ENCODE data around the gene LILRB2. TPM values are rescaled to one million over a fixed set of nuclear protein-coding genes. Genes with fewer than 3 reads are reported as not detected.

Gene LILRB2
- total RNA-seq, 1 experiment from 2014 or later = not detected

DNA sequence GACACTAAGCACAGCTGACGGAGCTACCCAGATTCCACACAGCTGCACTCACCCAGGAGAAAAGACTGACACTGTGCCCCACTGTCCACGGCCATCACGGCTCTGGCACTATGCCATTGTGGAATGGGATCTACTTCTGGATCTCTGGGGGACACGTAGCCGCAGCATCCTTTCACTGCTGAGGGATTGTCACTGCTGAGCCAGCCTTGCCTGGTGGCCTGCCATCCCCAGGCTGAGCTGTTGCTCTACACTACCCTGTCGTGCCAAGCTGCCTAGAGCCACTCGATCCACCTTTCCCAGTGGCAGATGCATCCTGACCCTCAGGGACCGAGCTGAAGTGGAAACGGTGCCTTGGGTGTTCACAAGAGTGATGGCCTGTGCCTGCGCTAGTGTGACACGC, 18.8 kb downstream of the LILRB2 start:
- H3K36me3 ChIP-seq (ENCODE audit: control insufficient read depth in 1 of 2, insufficient read depth in 2 of 2, low read length in 2 of 2) = no peaks in the 10 kb centered on the region
- H2AFZ ChIP-seq (ENCODE audit: low read depth, low read length, poor library complexity, severe bottlenecking) = no peak overlapping the region
- peaks cover 7% of the 10 kb centered on the region; the same call in 1 of the 2 replicates for H3K27me3 ChIP-seq (ENCODE audit: insufficient read depth, low read length)
- no peak overlapping the region for H3K4me2 ChIP-seq (ENCODE audit: low read length)
- ATAC-seq (no peak), DNase-seq (ENCODE audit: low read depth, low spot score) (no peak)
- no peaks in the 10 kb centered on the region for H3K9me3 ChIP-seq (ENCODE audit: control insufficient read depth in 1 of 2, insufficient read depth in 1 of 2, low read depth in 1 of 2, low read length in 2 of 2)
- no peaks in the 10 kb centered on the region for H3K9me2 ChIP-seq (ENCODE audit: insufficient read depth)
- H3K9ac ChIP-seq (ENCODE audit: low read length) = no peak overlapping the region
- TF ChIP-seq EZH2phosphoT487 (IDR thresholded peaks at IDR 0.05; ENCODE audit: borderline replicate concordance) (no peak), ZFX (IDR thresholded peaks at IDR 0.05) (no peak), CBX3 (IDR thresholded peaks at IDR 0.05; ENCODE audit: low read depth) (no peak)
- H3K27ac ChIP-seq (ENCODE audit: low read depth, low read length) = no peak overlapping the region
- no peaks in the 10 kb centered on the region for H3K79me2 ChIP-seq (ENCODE audit: insufficient read depth, low read length)
- H3K4me3 ChIP-seq (replicated peaks in 1 of 2; ENCODE audit: low read depth in 1 of 2, low read length in 2 of 2) = no peak overlapping the region
- no peaks in the 10 kb centered on the region for H3K4me1 ChIP-seq (ENCODE audit: control insufficient read depth in 1 of 2, insufficient read depth in 2 of 2, low read length in 2 of 2)
- RAD21 ChIA-PET (ENCODE audit: low non-redundant PET in 1 of 2, low total read pairs in 2 of 2, uncharacterized antibody in 2 of 2, unreplicated experiment in 2 of 2) = no interaction called here
- POLR2A ChIA-PET = no interaction called here
- no peaks in the 10 kb centered on the region for H4K20me1 ChIP-seq (ENCODE audit: insufficient read depth)
- CTCF ChIA-PET = no interaction called here
- no TSS peak for BruUV-seq (replicated peaks)
- intact Hi-C loops (cut with micrococcal nuclease) = no loop called here

DNA sequence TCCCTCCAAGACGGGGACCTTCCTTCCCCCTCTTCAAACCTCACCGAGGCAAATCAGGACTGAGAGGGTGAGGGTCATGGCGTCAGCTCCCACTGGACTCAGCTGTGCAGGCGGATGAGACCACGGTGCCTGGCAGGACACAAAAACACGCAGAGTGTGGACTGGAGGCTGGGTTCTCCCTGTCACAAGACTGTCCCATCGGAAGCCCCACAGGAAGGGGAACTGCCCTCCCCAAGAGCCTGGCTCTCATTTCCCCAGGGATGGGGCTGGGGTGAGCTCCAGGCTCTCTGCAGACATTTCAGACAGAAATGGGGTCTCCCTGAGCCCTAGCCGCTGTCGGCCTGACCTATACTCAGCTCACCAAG, 23.8 kb downstream of the LILRB2 start, which contains the start of gene LILRB5:
Gene LILRB5, minus strand, starts transcription at position 158 of the 365 bp plus-strand sequence. Its CDS starts 80 bp downstream, at position 78.
- Histone ChIP-seq H3K27me3 (ENCODE audit: insufficient read depth, low read length) (peaks cover 7% of the 10 kb centered on the region; the same call in 1 of the 2 replicates), H4K20me1 (ENCODE audit: insufficient read depth) (no peaks in the 10 kb centered on the region), H3K27ac (ENCODE audit: low read depth, low read length) (no peak within 1 kb of the TSS), H3K9me3 (ENCODE audit: control insufficient read depth in 1 of 2, insufficient read depth in 1 of 2, low read depth in 1 of 2, low read length in 2 of 2) (no peaks in the 10 kb centered on the region), H3K4me1 (ENCODE audit: control insufficient read depth in 1 of 2, insufficient read depth in 2 of 2, low read length in 2 of 2) (no peaks in the 10 kb centered on the region), H3K4me3 (replicated peaks in 1 of 2; ENCODE audit: low read depth in 1 of 2, low read length in 2 of 2) (no peak within 1 kb of the TSS), H3K9ac (ENCODE audit: low read length) (no peak within 1 kb of the TSS), H3K36me3 (ENCODE audit: control insufficient read depth in 1 of 2, insufficient read depth in 2 of 2, low read length in 2 of 2) (no peaks in the 10 kb centered on the region), H2AFZ (ENCODE audit: low read depth, low read length, poor library complexity, severe bottlenecking) (no peak within 1 kb of the TSS), H3K4me2 (ENCODE audit: low read length) (no peak within 1 kb of the TSS), H3K79me2 (ENCODE audit: insufficient read depth, low read length) (no peaks in the 10 kb centered on the region), H3K9me2 (ENCODE audit: insufficient read depth) (no peaks in the 10 kb centered on the region)
- BruUV-seq (replicated peaks) = no TSS peak
- POLR2A ChIA-PET = no interaction called here
- intact Hi-C loops (cut with micrococcal nuclease) = no loop called here
- DNase-seq (ENCODE audit: low read depth, low spot score) (no peak), ATAC-seq (no peak)
- RAD21 ChIA-PET (ENCODE audit: low non-redundant PET in 1 of 2, low total read pairs in 2 of 2, uncharacterized antibody in 2 of 2, unreplicated experiment in 2 of 2) = no interaction called here
- CTCF ChIA-PET = interaction anchor here (2.7 kb wide), 1 partner anchor 9 kb away, joined by 15 read pairs; no protein-coding TSS in a partner anchor
- TF ChIP-seq TCF7L2 (IDR thresholded peaks at IDR 0.05; ENCODE audit: borderline replicate concordance, extremely low read depth, insufficient read depth, insufficient read length) (no peak), SP1 (IDR thresholded peaks at IDR 0.05; ENCODE audit: low read depth) (no peak), SIN3A (IDR thresholded peaks at IDR 0.05; ENCODE audit: low read depth) (no peak), ZNF274 (IDR thresholded peaks at IDR 0.05; ENCODE audit: low read depth, low read length) (no peak), RAD21 (IDR thresholded peaks at IDR 0.05; ENCODE audit: low read depth) (no peak), FOSL1 (IDR thresholded peaks at IDR 0.05; ENCODE audit: low read depth) (no peak), EGR1 (IDR thresholded peaks at IDR 0.05; ENCODE audit: low read depth) (no peak), YY1 (IDR thresholded peaks at IDR 0.05; ENCODE audit: extremely low read depth, insufficient replicate concordance, low read depth, low read length) (no peak), JUND (IDR thresholded peaks at IDR 0.05) (no peak), CEBPB (IDR thresholded peaks at IDR 0.05; ENCODE audit: low read depth) (no peak), POLR2AphosphoS5 (IDR thresholded peaks at IDR 0.05; ENCODE audit: low read depth, low read length) (no peak), ELF1 (IDR thresholded peaks at IDR 0.05; ENCODE audit: borderline replicate concordance, low read depth) (no peak), EZH2phosphoT487 (IDR thresholded peaks at IDR 0.05; ENCODE audit: borderline replicate concordance) (no peak)
- TF ChIP-seq, protein P1, sequence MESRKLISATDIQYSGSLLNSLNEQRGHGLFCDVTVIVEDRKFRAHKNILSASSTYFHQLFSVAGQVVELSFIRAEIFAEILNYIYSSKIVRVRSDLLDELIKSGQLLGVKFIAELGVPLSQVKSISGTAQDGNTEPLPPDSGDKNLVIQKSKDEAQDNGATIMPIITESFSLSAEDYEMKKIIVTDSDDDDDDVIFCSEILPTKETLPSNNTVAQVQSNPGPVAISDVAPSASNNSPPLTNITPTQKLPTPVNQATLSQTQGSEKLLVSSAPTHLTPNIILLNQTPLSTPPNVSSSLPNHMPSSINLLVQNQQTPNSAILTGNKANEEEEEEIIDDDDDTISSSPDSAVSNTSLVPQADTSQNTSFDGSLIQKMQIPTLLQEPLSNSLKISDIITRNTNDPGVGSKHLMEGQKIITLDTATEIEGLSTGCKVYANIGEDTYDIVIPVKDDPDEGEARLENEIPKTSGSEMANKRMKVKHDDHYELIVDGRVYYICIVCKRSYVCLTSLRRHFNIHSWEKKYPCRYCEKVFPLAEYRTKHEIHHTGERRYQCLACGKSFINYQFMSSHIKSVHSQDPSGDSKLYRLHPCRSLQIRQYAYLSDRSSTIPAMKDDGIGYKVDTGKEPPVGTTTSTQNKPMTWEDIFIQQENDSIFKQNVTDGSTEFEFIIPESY (IDR thresholded peaks at IDR 0.05; ENCODE audit: extremely low read depth, insufficient replicate concordance, low read length) = no peak
- TF ChIP-seq, protein P2, sequence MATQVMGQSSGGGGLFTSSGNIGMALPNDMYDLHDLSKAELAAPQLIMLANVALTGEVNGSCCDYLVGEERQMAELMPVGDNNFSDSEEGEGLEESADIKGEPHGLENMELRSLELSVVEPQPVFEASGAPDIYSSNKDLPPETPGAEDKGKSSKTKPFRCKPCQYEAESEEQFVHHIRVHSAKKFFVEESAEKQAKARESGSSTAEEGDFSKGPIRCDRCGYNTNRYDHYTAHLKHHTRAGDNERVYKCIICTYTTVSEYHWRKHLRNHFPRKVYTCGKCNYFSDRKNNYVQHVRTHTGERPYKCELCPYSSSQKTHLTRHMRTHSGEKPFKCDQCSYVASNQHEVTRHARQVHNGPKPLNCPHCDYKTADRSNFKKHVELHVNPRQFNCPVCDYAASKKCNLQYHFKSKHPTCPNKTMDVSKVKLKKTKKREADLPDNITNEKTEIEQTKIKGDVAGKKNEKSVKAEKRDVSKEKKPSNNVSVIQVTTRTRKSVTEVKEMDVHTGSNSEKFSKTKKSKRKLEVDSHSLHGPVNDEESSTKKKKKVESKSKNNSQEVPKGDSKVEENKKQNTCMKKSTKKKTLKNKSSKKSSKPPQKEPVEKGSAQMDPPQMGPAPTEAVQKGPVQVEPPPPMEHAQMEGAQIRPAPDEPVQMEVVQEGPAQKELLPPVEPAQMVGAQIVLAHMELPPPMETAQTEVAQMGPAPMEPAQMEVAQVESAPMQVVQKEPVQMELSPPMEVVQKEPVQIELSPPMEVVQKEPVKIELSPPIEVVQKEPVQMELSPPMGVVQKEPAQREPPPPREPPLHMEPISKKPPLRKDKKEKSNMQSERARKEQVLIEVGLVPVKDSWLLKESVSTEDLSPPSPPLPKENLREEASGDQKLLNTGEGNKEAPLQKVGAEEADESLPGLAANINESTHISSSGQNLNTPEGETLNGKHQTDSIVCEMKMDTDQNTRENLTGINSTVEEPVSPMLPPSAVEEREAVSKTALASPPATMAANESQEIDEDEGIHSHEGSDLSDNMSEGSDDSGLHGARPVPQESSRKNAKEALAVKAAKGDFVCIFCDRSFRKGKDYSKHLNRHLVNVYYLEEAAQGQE (IDR thresholded peaks at IDR 0.05; ENCODE audit: low read depth) = no peak
- TF ChIP-seq, protein P3, sequence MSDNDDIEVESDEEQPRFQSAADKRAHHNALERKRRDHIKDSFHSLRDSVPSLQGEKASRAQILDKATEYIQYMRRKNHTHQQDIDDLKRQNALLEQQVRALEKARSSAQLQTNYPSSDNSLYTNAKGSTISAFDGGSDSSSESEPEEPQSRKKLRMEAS (IDR thresholded peaks at IDR 0.05) = no peak

All from HCT116 (cell line).